Progenitor cell of endocrine pancreas (in vitro differentiated cells): ENCODE results near the gene CHRNA5. TPM values are rescaled to one million over a fixed set of nuclear protein-coding genes. Genes with fewer than 3 reads are reported as not detected.

Source experiments
- DNase-seq: peaks from one replicate; pipeline ENCODE4 v3.0.0; 2021; ENCODE audit warnings: low spot score; ENCODE audit not compliant: unreplicated experiment
- H3K27ac Mint-ChIP-seq: 2 replicates; pipeline ENCODE4 v1.8.0; 2021; ENCODE audit warnings: mild to moderate bottlenecking, moderate library complexity, mixed read lengths
- H3K27me3 Mint-ChIP-seq: 2 replicates; pipeline ENCODE4 v1.8.0; 2021; ENCODE audit warnings: mixed read lengths
- H3K36me3 Mint-ChIP-seq: 2 replicates; pipeline ENCODE4 v1.8.0; 2022; ENCODE audit warnings: mixed read lengths; ENCODE audit not compliant: insufficient read depth
- H3K4me1 Mint-ChIP-seq: 2 replicates; pipeline ENCODE4 v1.8.0; 2021; ENCODE audit warnings: low read depth, mixed read lengths
- H3K4me3 Mint-ChIP-seq: 2 replicates; pipeline ENCODE4 v1.8.0; 2021; ENCODE audit warnings: low read depth, mild to moderate bottlenecking, moderate library complexity, mixed read lengths
- H3K9me3 Mint-ChIP-seq: 2 replicates; pipeline ENCODE4 v1.8.0; 2021; ENCODE audit warnings: low read depth, mixed read lengths
- total RNA-seq: library from RNA; stranded (reverse); gene quantifications from 2 replicates; pipeline ENCODE4 v1.2.1, GENCODE V29; 2021
- TF ChIP-seq, protein P1 (sequence below): fragments of 200-600 bp; sonication (generic); IDR thresholded peaks from one replicate; pipeline ENCODE4 v1.5.0; 2021; ENCODE audit warnings: antibody characterized with exemption, mild to moderate bottlenecking; ENCODE audit not compliant: unreplicated experiment

CHRNA5 gene
- total RNA-seq, 1 donor from 2014 or later, result 8.0 TPM

DNA sequence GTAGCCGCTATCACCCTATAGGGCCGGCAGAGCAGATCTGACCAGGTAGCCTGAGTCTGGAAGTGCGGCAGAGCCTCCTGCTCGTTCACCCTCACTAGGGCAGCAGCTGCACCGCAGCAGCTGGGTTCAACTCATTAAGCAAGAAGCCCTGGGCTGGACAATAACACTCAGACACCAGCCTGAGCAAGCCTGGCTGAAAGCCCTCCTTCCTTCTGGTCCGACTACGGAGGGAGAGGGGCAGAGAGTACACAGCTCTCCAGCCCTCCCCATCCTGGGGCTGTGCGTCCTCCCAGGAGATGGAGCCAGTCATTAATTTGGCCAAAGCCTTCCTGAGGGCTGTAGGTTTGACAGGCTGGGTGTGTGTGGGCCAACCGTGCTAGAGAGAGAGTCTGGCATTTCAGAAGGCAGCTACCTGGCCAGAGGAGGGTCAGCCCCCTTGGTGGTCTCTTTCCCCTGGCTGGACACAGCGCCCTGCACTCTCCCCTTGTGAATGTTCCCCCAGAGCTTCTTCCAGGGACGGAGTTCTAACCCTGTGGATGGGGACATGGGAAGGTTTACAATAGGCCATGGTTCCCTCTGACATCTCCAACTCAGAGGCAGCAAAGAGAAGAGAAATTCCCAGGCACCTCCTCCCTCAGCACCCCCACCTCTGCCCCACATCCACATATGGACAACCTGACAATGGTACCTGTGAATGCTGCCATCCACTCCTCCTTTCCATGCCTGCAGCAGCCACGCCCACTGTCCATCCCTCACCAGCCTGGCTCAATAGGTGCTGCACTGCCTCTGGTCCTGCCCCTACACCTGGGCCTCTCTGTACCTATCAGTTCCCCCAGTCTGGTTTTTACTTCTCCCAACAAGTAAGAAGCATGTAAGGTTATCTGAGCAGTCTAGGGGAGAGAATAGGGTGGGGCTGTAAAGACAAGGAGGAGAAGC, 69.2 kb downstream of the CHRNA5 start:
- Mint-ChIP-seq H3K36me3 (no peaks in the 10 kb centered on the region), H3K4me3 (no peak overlapping the region), H3K4me1 (no peaks in the 10 kb centered on the region), H3K9me3 (peaks cover 9% of the 10 kb centered on the region), H3K27me3 (peaks cover 35% of the 10 kb centered on the region), H3K27ac (no peak overlapping the region)
- TF ChIP-seq, protein P1, sequence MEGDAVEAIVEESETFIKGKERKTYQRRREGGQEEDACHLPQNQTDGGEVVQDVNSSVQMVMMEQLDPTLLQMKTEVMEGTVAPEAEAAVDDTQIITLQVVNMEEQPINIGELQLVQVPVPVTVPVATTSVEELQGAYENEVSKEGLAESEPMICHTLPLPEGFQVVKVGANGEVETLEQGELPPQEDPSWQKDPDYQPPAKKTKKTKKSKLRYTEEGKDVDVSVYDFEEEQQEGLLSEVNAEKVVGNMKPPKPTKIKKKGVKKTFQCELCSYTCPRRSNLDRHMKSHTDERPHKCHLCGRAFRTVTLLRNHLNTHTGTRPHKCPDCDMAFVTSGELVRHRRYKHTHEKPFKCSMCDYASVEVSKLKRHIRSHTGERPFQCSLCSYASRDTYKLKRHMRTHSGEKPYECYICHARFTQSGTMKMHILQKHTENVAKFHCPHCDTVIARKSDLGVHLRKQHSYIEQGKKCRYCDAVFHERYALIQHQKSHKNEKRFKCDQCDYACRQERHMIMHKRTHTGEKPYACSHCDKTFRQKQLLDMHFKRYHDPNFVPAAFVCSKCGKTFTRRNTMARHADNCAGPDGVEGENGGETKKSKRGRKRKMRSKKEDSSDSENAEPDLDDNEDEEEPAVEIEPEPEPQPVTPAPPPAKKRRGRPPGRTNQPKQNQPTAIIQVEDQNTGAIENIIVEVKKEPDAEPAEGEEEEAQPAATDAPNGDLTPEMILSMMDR, result no peak
- no peak for DNase-seq

DNA sequence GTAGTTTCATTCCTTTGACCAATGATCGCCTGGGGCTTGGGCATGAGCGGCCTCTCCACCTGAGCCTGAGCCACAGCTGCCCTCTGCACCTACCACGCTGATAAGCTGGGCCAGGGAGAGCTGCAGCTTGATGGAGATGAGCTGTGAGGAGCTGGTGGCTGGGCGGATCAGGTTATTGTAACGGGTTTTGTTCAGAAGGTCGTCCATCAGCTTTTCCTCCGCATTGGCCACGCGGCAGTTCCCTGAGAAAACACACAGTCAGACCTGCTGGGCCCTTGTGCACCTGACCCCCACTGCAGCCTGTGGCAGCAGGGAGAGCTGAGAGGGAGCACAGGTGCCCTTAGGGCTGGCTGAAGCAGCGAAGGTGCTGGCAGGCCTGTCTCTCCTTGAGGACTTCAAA, 70.0 kb downstream of the CHRNA5 start:
- H3K4me3 Mint-ChIP-seq, result no peak overlapping the region
- no peak for DNase-seq
- no peaks in the 10 kb centered on the region for H3K36me3 Mint-ChIP-seq
- TF ChIP-seq, protein P1, result no peak
- H3K27me3 Mint-ChIP-seq, result peaks cover 32% of the 10 kb centered on the region
- peaks cover 9% of the 10 kb centered on the region for H3K9me3 Mint-ChIP-seq
- H3K4me1 Mint-ChIP-seq, result no peaks in the 10 kb centered on the region
- no peak overlapping the region for H3K27ac Mint-ChIP-seq

DNA sequence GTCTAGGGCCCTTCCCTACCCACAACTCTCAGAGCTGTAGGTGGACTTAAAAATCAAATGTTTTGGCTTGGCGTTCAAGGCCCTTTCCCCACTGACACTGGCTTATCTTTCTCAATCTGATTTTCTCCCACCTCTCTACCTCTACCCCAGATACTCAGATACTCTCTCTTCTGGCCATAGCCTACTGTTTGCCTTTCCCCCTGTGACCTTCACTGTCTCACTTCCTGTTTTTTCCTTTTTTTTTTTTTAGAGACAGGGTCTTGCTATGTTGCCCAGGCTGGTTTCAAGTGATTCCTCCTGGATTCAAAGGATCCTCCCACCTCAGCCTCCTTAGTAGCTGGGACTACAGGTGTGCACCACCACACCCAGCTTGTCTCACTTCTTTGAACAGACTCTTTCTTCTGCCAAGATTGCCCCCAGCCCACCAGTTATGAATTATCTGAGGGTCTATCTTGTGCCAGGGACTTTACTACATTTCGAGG, 71.1 kb downstream of the CHRNA5 start:
- peaks cover 36% of the 10 kb centered on the region for H3K27me3 Mint-ChIP-seq
- H3K9me3 Mint-ChIP-seq, result peaks cover 9% of the 10 kb centered on the region
- TF ChIP-seq, protein P1, result no peak
- H3K4me3 Mint-ChIP-seq, result no peak overlapping the region
- no peak for DNase-seq
- H3K4me1 Mint-ChIP-seq, result peaks cover 2% of the 10 kb centered on the region
- H3K36me3 Mint-ChIP-seq, result no peaks in the 10 kb centered on the region
- no peak overlapping the region for H3K27ac Mint-ChIP-seq

DNA sequence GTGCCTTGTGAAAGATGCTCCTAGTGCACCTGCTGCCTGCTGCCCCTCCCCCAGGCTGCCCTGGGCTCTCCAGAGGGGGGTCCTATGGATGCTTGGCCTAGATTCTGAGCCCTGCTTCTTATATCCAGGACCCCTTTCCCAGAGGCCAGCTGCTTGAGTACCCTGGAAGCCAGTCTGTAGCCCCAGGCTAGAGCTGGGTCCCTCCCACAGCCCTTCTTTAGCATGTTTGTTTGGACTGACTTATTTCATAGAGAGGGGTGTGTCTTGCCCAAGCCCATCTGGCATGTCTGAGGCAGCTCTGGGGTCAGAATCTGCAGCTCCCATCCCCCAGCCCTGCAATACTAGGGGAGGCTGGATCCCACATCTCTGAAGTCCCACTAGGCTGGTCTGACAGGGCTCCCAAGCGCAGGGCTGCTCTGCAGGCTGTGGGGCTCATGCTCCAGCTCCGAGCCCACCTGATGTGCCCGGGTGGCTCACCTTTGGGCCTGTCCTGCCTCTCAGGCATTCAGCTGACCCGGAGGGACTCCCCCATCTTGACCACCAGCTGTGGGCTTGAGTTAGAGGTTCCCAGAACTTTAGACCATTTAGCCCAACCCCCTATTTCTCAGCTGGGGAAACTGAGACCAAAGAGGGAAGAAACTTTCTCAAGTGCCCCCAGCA, 72.6 kb downstream of the CHRNA5 start:
- Mint-ChIP-seq H3K27me3 (peaks cover 35% of the 10 kb centered on the region), H3K27ac (no peak overlapping the region), H3K4me1 (peaks cover 3% of the 10 kb centered on the region), H3K36me3 (no peaks in the 10 kb centered on the region), H3K4me3 (no peak overlapping the region), H3K9me3 (peaks cover 7% of the 10 kb centered on the region)
- DNase-seq, result no peak
- TF ChIP-seq, protein P1, result no peak

DNA sequence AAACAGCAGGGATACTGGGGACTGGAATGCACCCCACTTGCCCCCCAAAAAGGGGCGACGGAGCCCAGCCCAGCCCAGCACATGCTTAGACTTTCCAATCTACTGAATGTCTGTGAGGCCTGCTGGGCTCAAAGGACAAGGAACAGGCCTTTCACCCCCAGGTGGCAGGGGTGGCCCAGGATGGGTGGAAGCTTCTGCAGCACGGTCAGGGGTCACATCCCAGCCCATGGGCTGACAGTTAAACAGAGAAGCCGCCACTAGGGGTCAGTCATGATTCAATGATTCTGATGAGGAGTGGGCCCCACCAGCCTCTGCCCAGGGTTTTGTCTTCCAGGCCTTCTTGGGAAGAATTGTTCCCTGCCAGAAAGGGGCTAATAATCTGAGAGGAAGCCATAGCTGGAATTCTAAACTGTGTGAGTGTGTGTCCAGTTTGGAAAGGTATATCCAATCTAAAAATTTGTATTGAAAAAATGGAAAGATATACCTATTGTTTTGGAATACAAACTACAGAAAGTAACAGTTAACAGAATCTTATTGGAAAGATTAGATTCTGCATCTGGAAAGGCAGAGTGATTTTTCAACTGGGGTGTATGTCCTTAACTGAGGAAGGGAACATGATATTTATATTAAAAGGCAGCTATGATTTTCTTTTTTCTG, 73.5 kb downstream of the CHRNA5 start:
- peaks cover 35% of the 10 kb centered on the region for H3K27me3 Mint-ChIP-seq
- H3K27ac Mint-ChIP-seq, result no peak overlapping the region
- peaks cover 3% of the 10 kb centered on the region for H3K4me1 Mint-ChIP-seq
- TF ChIP-seq, protein P1, result peak; percentile 80
- DNase-seq, result peak; percentile 64
- no peaks in the 10 kb centered on the region for H3K36me3 Mint-ChIP-seq
- H3K9me3 Mint-ChIP-seq, result no peaks in the 10 kb centered on the region
- no peak overlapping the region for H3K4me3 Mint-ChIP-seq
